Right lobe of liver (tissue), 4 donors: Measurements from ENCODE around the gene PLOD3.

Experiments
- CTCF ChIP-seq, 4 donors: fragments of 200-600 bp in 3 of 4; fragments of 450-650 bp in 1 of 4; IDR thresholded peaks; one replicate each; pipeline versions ENCODE4 v1.5.1 to v1.8.0; 2016 to 2022; ENCODE audit warnings: antibody characterized with exemption in 4 of 4, mild to moderate bottlenecking in 2 of 4
- POLR2A ChIP-seq: fragments of 450-650 bp; IDR thresholded peaks from one replicate; pipeline ENCODE4 v1.6.1; 2017; ENCODE audit warnings: antibody characterized with exemption, mild to moderate bottlenecking
- donor health status: DM: no; HTN: no; CAD: no.
- donor health status: DM: no; HTN: no; CAD: no.
- donor health status: DM: no; HTN: yes; CAD: no.

- TF ChIP-seq CTCF (IDR thresholded peaks at IDR 0.05) (no peak), POLR2A (no peak)
These were observed 16.9 kb downstream of the PLOD3 start for GRCh38 chr7:101200504-101200861.
